Smooth muscle cell (in vitro differentiated cells): Measurements from ENCODE around the gene TUBB4B. TPM values are rescaled to one million over a fixed set of nuclear protein-coding genes. Genes with fewer than 3 reads are reported as not detected.

Experiments
- DNase-seq: peaks from one replicate; lab custom pipeline; 2025; ENCODE audit not compliant: unreplicated experiment; lab: John Stamatoyannopoulos, UW
- H2AFZ ChIP-seq: fragments of 200-600 bp; sonication (generic); 2 replicates; pipeline ENCODE4 v1.6.0; 2016; ENCODE audit warnings: antibody characterized with exemption, low read depth, mild to moderate bottlenecking
- H3F3A ChIP-seq: fragments of 200-600 bp; sonication (generic); 2 replicates; pipeline ENCODE4 v1.6.0; 2017; ENCODE audit warnings: antibody characterized with exemption, low read depth
- H3K27ac ChIP-seq: fragments of 200-600 bp; sonication (generic); 2 replicates; pipeline ENCODE4 v1.5.1; 2016; ENCODE audit warnings: low read depth, mild to moderate bottlenecking
- H3K27me3 ChIP-seq: fragments of 200-600 bp; sonication (generic); 2 replicates; pipeline ENCODE4 v1.6.1; 2016; ENCODE audit warnings: low read depth, mild to moderate bottlenecking
- H3K36me3 ChIP-seq: fragments of 200-600 bp; sonication (generic); 2 replicates; pipeline ENCODE4 v1.5.1; 2016; ENCODE audit warnings: low read depth
- H3K4me1 ChIP-seq: fragments of 200-600 bp; sonication (generic); 2 replicates; pipeline ENCODE4 v1.5.1; 2016; ENCODE audit warnings: low read depth
- H3K4me2 ChIP-seq: fragments of 200-600 bp; sonication (generic); 2 replicates; pipeline ENCODE4 v1.6.0; 2016; ENCODE audit warnings: mild to moderate bottlenecking
- H3K4me3 ChIP-seq: fragments of 200-600 bp; sonication (generic); 2 replicates; pipeline ENCODE4 v1.5.1; 2016; ENCODE audit warnings: mild to moderate bottlenecking
- H3K79me2 ChIP-seq: fragments of 200-600 bp; sonication (generic); 2 replicates; pipeline ENCODE4 v1.6.0; 2016; ENCODE audit warnings: low read depth, mild to moderate bottlenecking
- H3K9ac ChIP-seq: fragments of 200-600 bp; sonication (generic); 2 replicates; pipeline ENCODE4 v1.6.0; 2016; ENCODE audit warnings: low read depth
- H3K9me3 ChIP-seq: fragments of 200-600 bp; sonication (generic); replicated peaks from 2 replicates; pipeline ENCODE4 v1.5.1; 2016; ENCODE audit warnings: low read depth
- H4K20me1 ChIP-seq: fragments of 200-600 bp; sonication (generic); 2 replicates; pipeline ENCODE4 v1.6.0; 2016; ENCODE audit warnings: low read depth
- CTCF ChIP-seq: fragments of 200-600 bp; sonication (generic); IDR thresholded peaks from 2 replicates; pipeline ENCODE4 v1.5.1; 2017; ENCODE audit warnings: borderline replicate concordance, mild to moderate bottlenecking, antibody characterized with exemption; ENCODE audit not compliant: insufficient read depth, poor library complexity, severe bottlenecking
- WGBS: methylation state at CpG from one replicate; pipeline ENCODE4 v1.1.7; 2016; ENCODE audit warnings: low lambda C conversion rate; 5-methylcytosine and 5-hydroxymethylcytosine counted together
- polyA plus RNA-seq: library from polyadenylated mRNA; unstranded; fragments of >200 nt; fragmentation: Nextera tagmentation; extraction: Ambion mirVana; gene quantifications from 2 replicates; pipeline ENCODE4 v1.2.1, GENCODE V29; 2016
- total RNA-seq: library from RNA; depleted of rRNA; stranded (reverse); fragments of >200 nt; gene quantifications from 2 replicates; pipeline ENCODE4 v1.2.3, GENCODE V29; 2014

The TUBB4B gene
- total and polyA plus RNA-seq, 2 experiments from 2014 or later, result 164 to 317 TPM

GRCh38 chr9:137269231-137269772, 28.2 kb downstream of the TUBB4B start:
- 91% methylated on average over 17 of the region's 17 CpGs for WGBS

GRCh38 chr9:137270929-137271695, 30.0 kb downstream of the TUBB4B start:
- no peak overlapping the region for H2AFZ ChIP-seq

More at GRCh38 chr9:137269231-137269772, 28.2 kb downstream of the TUBB4B start:
- Histone ChIP-seq H3K27ac (no peak overlapping the region), H3K4me1 (no peaks in the 10 kb centered on the region), H2AFZ (no peak overlapping the region), H4K20me1 (peaks cover 31% of the 10 kb centered on the region), H3K9me3 (no peaks in the 10 kb centered on the region), H3K9ac (no peak overlapping the region), H3F3A (no peaks in the 10 kb centered on the region), H3K27me3 (no peaks in the 10 kb centered on the region), H3K79me2 (no peaks in the 10 kb centered on the region), H3K36me3 (no peaks in the 10 kb centered on the region), H3K4me2 (no peak overlapping the region), H3K4me3 (no peak overlapping the region)
- no peak for DNase-seq
- TF ChIP-seq CTCF, result no peak

GRCh38 chr9:137271696-137272076, 30.6 kb downstream of the TUBB4B start:
- H3K4me3 ChIP-seq, result no peak overlapping the region
- no peaks in the 10 kb centered on the region for H3F3A ChIP-seq
- no peak for DNase-seq
- H3K4me1 ChIP-seq, result peaks cover 5% of the 10 kb centered on the region
- no peaks in the 10 kb centered on the region for H3K27me3 ChIP-seq
- H3K4me2 ChIP-seq, result no peak overlapping the region
- no peak overlapping the region for H3K27ac ChIP-seq
- no peaks in the 10 kb centered on the region for H3K36me3 ChIP-seq
- H3K9me3 ChIP-seq, result no peaks in the 10 kb centered on the region
- H2AFZ ChIP-seq, result no peak overlapping the region
- WGBS, result no CpG with 5 or more reads among the region's 3 CpGs
- no peak for TF ChIP-seq CTCF
- H3K79me2 ChIP-seq, result no peaks in the 10 kb centered on the region
- no peak overlapping the region for H3K9ac ChIP-seq
- peaks cover 33% of the 10 kb centered on the region for H4K20me1 ChIP-seq

More at GRCh38 chr9:137270929-137271695, 30.0 kb downstream of the TUBB4B start:
- 93% methylated on average over 32 of the region's 32 CpGs for WGBS
- no peak for DNase-seq
- no peak overlapping the region for H3K27ac ChIP-seq
- H3K36me3 ChIP-seq, result no peaks in the 10 kb centered on the region
- H3K4me3 ChIP-seq, result no peak overlapping the region
- no peak for TF ChIP-seq CTCF
- H3K9ac ChIP-seq, result no peak overlapping the region
- no peaks in the 10 kb centered on the region for H3K4me1 ChIP-seq
- H3F3A ChIP-seq, result no peaks in the 10 kb centered on the region
- H3K79me2 ChIP-seq, result no peaks in the 10 kb centered on the region
- H3K27me3 ChIP-seq, result no peaks in the 10 kb centered on the region
- H4K20me1 ChIP-seq, result peaks cover 33% of the 10 kb centered on the region
- no peak overlapping the region for H3K4me2 ChIP-seq
- H3K9me3 ChIP-seq, result no peaks in the 10 kb centered on the region
